ENCODE measurements around the gene HNRNPLL. TPM values are rescaled to one million over a fixed set of nuclear protein-coding genes. Genes with fewer than 3 reads are reported as not detected.

HNRNPLL gene
- total and polyA plus RNA-seq, 2 of the 13 experiments (the other 11 are each of a cell fraction or from before 2014, with no cell fraction given), result 49.4 to 103 TPM

DNA sequence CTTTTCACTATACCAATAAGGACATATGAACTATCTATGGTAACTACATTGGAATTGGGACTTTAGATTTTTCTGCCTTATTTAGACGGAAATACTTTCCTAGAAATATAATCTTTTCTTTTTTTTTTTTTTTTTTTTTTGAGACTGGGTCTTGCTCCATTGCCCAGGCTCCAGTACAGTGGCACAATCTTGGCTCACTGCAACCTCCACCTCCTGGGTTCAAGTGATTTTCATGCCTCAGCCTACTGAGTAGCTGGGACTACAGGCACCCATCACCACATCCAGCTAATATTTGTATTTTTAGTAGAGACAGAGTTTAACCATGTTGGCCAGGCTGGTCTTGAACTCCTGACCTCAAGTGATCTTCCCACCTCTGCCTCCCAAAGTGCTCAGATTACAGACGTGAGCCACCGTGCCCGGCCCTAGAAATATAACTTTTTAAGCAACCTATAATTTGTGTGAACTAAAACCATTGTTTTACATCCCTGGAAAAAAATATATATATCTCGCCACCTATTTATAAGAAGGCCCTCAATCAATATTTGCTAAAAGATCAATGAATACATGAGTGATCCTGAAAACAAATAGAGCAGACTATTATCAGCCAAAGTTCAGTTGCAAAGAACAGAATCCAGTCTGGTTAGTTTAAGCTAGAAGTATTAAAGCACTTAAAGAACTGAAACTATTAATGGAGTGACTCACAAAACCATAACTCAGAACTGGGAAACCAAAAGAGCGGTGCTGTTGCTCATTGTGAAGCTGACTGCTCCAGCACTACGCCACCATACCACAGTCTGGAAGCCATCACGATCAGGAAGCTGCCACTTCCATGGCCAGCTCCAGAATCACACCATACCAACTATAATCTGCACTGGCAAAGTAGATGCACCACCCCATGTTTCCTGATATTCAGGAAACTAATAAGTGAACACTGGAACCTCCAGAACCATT, 8.4 kb upstream of the HNRNPLL start (continued):
- TF ChIP-seq, protein P1, sequence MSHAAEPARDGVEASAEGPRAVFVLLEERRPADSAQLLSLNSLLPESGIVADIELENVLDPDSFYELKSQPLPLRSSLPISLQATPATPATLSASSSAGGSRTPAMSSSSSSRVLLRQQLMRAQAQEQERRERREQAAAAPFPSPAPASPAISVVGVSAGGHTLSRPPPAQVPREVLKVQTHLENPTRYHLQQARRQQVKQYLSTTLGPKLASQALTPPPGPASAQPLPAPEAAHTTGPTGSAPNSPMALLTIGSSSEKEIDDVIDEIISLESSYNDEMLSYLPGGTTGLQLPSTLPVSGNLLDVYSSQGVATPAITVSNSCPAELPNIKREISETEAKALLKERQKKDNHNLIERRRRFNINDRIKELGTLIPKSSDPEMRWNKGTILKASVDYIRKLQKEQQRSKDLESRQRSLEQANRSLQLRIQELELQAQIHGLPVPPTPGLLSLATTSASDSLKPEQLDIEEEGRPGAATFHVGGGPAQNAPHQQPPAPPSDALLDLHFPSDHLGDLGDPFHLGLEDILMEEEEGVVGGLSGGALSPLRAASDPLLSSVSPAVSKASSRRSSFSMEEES (CRISPR knock-in tag; IDR thresholded peaks at IDR 0.05), result peak; percentile 40; the same call in 1 of the 2 replicates
- TF ChIP-seq ZNF44 (CRISPR knock-in tag; IDR thresholded peaks at IDR 0.05), result 0 out of 2 replicates have a peak, but pooled peaks have one; percentile 23
- 0 out of 4 replicates have a peak, but pooled peaks of 1 of the 2 experiments have one; percentile 12 for TF ChIP-seq ATF4 (CRISPR knock-in tag; IDR thresholded peaks at IDR 0.05)
- peak; percentile 28; the same call in 1 of the 2 replicates for TF ChIP-seq NKX3-1 (CRISPR knock-in tag; IDR thresholded peaks at IDR 0.05)
- TF ChIP-seq, protein P2, sequence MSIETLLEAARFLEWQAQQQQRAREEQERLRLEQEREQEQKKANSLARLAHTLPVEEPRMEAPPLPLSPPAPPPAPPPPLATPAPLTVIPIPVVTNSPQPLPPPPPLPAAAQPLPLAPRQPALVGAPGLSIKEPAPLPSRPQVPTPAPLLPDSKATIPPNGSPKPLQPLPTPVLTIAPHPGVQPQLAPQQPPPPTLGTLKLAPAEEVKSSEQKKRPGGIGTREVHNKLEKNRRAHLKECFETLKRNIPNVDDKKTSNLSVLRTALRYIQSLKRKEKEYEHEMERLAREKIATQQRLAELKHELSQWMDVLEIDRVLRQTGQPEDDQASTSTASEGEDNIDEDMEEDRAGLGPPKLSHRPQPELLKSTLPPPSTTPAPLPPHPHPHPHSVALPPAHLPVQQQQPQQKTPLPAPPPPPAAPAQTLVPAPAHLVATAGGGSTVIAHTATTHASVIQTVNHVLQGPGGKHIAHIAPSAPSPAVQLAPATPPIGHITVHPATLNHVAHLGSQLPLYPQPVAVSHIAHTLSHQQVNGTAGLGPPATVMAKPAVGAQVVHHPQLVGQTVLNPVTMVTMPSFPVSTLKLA (IDR thresholded peaks at IDR 0.05), result no peak
- TF ChIP-seq MED8 (CRISPR knock-in tag; IDR thresholded peaks at IDR 0.05; ENCODE audit: insufficient replicate concordance), result no peak
- peak; percentile 18 for TF ChIP-seq ZEB1 (IDR thresholded peaks at IDR 0.05; ENCODE audit: insufficient replicate concordance, low read depth)
- 0 out of 2 replicates have a peak, but pooled peaks have one; percentile 30 for TF ChIP-seq SP4 (CRISPR knock-in tag; IDR thresholded peaks at IDR 0.05)
- TF ChIP-seq, protein P3, sequence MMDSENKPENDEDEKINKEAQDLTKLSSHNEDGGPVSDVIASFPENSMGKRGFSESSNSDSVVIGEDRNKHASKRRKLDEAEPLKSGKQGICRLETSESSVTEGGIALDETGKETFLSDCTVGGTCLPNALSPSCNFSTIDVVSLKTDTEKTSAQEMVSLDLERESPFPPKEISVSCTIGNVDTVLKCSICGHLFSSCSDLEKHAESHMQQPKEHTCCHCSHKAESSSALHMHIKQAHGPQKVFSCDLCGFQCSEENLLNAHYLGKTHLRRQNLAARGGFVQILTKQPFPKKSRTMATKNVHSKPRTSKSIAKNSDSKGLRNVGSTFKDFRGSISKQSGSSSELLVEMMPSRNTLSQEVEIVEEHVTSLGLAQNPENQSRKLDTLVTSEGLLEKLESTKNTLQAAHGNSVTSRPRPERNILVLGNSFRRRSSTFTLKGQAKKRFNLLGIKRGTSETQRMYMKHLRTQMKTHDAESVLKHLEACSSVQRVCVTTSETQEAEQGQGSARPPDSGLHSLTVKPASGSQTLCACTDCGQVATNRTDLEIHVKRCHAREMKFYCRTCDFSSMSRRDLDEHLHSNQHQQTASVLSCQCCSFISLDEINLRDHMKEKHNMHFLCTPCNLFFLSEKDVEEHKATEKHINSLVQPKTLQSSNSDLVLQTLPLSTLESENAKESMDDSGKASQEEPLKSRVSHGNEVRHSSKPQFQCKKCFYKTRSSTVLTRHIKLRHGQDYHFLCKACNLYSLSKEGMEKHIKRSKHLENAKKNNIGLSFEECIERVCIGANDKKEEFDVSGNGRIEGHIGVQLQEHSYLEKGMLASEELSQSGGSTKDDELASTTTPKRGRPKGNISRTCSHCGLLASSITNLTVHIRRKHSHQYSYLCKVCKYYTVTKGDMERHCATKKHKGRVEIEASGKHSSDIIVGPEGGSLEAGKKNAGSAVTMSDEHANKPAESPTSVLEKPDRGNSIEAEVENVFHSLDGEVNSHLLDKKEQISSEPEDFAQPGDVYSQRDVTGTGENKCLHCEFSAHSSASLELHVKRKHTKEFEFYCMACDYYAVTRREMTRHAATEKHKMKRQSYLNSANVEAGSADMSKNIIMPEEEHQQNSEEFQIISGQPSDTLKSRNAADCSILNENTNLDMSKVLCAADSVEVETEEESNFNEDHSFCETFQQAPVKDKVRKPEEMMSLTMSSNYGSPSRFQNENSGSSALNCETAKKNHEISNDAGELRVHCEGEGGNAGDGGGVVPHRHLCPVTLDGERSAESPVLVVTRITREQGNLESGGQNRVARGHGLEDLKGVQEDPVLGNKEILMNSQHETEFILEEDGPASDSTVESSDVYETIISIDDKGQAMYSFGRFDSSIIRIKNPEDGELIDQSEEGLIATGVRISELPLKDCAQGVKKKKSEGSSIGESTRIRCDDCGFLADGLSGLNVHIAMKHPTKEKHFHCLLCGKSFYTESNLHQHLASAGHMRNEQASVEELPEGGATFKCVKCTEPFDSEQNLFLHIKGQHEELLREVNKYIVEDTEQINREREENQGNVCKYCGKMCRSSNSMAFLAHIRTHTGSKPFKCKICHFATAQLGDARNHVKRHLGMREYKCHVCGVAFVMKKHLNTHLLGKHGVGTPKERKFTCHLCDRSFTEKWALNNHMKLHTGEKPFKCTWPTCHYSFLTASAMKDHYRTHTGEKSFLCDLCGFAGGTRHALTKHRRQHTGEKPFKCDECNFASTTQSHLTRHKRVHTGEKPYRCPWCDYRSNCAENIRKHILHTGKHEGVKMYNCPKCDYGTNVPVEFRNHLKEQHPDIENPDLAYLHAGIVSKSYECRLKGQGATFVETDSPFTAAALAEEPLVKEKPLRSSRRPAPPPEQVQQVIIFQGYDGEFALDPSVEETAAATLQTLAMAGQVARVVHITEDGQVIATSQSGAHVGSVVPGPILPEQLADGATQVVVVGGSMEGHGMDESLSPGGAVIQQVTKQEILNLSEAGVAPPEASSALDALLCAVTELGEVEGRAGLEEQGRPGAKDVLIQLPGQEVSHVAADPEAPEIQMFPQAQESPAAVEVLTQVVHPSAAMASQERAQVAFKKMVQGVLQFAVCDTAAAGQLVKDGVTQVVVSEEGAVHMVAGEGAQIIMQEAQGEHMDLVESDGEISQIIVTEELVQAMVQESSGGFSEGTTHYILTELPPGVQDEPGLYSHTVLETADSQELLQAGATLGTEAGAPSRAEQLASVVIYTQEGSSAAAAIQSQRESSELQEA (CRISPR knock-in tag; IDR thresholded peaks at IDR 0.05; ENCODE audit: not compliant biosample characterization), result no peak
- TF ChIP-seq, protein P4, sequence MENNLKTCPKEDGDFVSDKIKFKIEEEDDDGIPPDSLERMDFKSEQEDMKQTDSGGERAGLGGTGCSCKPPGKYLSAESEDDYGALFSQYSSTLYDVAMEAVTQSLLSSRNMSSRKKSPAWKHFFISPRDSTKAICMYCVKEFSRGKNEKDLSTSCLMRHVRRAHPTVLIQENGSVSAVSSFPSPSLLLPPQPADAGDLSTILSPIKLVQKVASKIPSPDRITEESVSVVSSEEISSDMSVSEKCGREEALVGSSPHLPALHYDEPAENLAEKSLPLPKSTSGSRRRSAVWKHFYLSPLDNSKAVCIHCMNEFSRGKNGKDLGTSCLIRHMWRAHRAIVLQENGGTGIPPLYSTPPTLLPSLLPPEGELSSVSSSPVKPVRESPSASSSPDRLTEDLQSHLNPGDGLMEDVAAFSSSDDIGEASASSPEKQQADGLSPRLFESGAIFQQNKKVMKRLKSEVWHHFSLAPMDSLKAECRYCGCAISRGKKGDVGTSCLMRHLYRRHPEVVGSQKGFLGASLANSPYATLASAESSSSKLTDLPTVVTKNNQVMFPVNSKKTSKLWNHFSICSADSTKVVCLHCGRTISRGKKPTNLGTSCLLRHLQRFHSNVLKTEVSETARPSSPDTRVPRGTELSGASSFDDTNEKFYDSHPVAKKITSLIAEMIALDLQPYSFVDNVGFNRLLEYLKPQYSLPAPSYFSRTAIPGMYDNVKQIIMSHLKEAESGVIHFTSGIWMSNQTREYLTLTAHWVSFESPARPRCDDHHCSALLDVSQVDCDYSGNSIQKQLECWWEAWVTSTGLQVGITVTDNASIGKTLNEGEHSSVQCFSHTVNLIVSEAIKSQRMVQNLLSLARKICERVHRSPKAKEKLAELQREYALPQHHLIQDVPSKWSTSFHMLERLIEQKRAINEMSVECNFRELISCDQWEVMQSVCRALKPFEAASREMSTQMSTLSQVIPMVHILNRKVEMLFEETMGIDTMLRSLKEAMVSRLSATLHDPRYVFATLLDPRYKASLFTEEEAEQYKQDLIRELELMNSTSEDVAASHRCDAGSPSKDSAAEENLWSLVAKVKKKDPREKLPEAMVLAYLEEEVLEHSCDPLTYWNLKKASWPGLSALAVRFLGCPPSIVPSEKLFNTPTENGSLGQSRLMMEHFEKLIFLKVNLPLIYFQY (CRISPR knock-in tag; IDR thresholded peaks at IDR 0.05; ENCODE audit: borderline replicate concordance), result no peak
